NK-92 (cell line): Measurements from ENCODE around the gene ZNF586.
"Not testable (repeated sequence)": the region's sequence is repeated elsewhere in the genome, so short reads cannot be mapped to it uniquely, and the experiment has no call there.

ENCODE experiments used
- DNase-seq: peaks from one replicate; lab custom pipeline; 2025; ENCODE audit not compliant: unreplicated experiment; lab: John Stamatoyannopoulos, UW

Gene ZNF586

DNA sequence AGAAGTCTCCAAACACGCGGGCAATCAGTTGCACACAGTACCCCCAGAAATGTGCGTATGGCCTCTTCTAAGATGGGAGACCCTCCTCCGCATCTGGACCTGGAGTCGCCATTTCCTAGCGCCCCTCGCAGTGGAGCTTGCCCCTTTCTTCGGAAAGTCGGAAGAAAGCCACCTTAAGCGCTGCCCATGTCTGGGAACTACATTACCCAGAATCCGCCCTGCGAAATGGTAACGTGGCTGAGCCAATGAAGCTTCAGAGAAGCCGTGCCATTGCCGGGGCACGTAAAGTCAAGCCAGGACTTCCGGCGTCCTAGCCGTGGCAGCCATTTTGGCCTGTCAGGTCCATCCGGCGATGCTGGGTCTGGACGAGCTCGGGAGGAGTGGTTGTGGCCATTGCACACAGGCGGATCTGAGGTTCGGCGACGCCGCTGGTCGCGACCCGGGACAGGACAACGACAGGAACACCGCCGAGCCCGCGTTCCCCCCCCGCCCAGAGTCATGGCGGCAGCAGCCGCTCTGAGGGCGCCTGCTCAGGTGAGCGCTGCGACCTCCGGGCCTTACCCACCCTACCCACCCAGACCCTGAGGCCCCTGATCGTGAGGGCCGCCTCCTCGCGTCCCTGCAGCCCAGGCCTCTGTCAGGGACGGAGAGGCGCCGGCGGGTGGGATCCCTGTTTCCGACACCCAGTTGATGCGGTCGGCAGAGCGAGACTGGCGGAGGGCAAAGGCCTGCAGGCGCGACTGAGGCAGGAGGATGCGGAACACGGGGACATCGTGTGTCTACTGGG, at the start of gene ZNF586:
Gene ZNF586, plus strand, starts transcription at position 332 of the 787 bp plus-strand sequence. Its CDS starts 167 bp downstream, at position 499.
- DNase-seq: no peak

DNA sequence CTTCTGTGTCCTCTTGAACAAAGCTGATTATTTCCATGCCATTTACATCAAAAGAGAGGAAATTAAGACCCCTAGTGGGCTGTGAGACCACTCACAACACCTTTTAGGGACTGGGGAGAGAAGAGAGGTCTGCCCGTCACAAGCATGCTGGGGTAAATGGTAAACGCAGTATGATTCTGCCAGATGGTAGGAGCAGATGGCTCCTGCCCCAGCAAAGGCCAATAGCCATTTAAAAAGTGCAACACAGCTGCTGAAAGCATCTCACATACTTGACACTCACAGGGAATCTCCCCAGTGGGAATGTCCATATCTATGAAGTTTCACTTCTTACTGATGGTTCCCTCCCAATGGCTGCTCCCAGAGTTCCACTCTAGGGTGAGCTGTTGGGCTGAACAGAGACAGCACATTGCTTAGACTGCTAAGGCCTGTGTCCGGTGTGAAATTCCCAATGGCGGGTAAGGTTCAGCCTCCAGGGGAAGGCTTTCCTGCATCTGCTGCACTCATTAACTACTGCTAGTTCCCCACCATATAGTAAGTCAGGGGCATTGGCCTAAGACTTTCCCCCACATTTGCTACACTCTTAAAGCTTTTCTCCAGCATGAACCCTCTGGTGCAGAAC, 49.5 kb upstream of the ZNF586 start:
- DNase-seq: no peak

DNA sequence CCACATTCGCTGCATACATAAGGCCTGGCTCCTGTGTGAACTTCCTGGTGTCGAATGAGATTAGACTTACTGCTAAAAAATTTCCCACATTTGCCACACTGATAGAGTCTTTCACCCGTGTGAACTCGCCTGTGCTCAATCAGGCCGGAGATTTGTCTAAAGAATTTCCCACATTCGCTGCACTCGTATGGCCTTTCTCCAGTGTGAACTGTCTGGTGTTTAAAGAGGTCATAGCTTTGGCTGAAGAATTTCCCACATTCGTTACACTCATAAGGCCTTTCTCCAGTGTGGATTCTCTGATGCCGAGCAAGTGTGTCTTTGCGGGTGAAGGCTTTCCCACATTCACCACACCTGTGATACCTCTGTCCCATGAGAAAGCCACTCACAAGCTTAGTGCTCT, 48.6 kb upstream of the ZNF586 start:
- DNase-seq: no peak

DNA sequence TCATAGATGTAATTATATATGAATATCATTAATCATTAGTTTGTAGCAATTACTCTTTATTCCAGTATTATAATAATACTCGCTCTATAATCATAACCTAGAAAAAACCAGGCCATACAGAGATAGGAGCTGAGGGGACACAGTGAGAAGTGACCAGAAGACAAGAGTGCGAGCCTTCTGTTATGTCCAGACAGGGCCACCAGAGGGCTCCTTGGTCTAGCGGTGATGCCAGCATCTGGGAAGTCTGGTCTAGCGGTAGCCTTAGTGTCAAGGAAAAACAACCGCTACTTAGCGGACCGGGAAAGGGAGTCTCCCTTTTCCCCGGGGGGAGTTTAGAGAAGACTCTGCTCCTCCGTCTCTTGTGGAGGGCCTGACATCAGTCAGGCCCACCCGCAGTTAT, 31.2 kb upstream of the ZNF586 start:
- DNase-seq: not testable (repeated sequence)

DNA sequence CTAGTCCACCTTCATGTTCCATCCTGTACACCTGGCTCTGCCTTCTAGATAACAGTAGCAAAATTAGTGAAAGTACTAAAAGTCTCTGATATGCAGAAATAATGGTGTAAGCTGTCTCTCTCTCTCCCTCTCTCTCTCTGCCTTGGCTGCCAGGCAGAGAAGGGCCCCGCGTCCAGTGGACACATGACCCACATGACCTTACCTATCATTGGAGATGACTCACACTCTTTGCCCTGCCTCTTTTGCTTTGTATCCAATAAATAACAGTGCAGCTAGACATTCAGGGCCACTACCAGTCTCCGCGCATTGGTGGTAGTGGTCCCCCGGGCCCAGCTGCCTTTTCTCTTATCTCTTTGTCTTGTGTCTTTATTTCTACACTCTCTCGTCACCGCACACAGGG, 30.7 kb upstream of the ZNF586 start:
- not testable (repeated sequence) for DNase-seq

DNA sequence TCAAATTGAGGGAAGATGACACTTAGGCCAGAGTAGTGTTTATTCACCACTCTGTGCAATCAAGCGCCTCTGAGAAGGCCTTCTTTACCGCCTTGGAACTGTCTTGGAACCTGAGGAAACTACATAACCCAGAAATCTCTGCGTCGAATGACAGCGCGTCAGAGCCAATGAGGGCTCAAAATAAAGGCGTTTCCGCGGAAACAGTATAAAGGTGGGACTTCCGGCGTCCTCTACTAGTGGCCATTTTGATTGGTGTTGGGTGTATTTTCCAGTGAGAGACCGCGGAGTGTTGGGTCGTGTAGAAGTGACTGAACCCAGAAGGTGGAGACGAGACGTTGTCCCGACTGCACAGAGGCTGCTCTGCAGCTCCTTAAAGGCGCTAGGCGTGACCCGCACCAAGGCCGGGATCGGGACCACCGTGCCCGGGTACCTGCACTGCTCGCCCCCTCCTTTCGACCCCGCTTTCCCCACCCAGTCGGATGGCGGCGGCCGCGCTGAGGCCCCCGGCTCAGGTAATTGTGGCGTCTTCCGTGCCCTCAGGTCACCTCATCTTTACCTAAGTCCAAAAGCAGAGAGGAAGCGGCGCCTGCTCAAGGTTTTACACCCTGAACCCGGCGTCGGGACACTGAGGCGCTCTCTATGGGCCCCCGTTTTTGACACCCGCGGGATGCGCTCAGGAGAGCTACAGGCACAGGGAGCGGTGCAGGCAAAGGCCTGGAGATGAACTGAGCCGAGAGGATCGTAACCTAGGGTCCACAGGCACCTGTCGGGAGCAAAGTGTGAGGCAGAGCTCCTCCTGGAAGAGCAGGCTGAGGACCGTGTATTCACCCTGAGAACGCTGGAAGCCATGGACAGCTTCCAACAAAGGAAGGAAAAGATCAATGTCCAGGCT, 22.6 kb upstream of the ZNF586 start, which contains the start of gene ZNF776:
Gene ZNF776, plus strand, starts transcription at position 236 of the 892 bp plus-strand sequence. Its CDS starts 244 bp downstream, at position 480.
- DNase-seq: no peak

DNA sequence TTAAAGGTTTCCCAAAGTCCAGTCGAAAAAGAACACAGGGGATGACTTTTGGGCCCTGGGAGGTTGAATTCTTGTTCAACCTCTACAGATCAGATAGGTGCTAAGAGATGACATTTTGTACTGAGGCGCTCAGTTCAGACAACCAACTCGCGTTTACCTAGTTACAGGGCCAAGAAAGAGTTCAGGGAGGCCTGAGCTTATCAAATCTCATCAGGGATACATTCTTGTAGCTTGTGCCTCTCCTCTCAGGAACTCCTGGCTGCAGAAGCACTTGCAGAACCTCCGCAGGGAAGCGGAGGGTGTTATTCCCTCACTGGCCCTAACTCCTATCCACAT, 22.0 kb upstream of the ZNF586 start:
- no peak for DNase-seq

DNA sequence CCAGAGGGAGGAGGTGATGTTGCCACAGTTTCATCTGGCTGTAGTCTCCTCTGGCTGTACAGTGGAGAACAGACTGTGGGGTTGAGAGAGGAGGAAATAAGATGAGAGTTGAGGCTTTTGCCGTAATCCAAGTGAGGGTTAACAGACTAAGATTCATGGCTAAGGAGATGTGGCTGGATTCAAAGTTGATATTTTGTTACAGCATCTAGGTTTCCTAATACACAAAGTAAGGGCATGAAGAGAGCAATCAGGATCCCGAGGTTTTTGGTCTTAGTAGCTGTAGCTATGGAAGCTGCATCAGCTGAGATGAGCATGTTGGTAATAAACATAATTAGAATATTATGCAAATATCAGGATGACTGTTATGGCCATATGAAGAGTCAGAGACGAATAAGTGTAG, 21.4 kb upstream of the ZNF586 start:
- DNase-seq: no peak

DNA sequence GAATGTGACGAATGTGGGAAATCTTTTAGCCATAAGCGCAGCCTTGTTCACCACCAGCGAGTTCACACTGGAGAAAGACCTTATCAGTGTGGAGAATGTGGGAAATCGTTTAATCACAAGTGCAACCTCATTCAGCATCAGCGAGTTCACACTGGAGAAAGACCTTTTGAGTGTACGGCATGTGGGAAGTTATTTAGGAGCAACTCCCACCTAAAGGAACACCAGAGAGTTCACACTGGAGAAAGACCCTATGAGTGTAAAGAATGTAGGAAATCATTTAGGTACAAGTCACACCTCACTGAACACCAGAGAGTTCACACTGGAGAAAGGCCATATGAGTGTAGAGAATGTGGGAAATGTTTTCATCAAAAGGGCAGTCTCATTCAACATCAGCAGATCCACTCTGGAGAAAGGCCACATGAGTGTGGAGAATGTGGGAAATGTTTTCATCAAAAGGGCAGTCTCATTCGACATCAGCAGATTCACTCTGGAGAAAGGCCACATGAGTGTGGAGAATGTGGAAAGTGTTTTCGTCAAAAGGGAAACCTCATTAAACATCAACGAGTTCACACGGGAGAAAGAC, 15.3 kb upstream of the ZNF586 start:
- no peak for DNase-seq

DNA sequence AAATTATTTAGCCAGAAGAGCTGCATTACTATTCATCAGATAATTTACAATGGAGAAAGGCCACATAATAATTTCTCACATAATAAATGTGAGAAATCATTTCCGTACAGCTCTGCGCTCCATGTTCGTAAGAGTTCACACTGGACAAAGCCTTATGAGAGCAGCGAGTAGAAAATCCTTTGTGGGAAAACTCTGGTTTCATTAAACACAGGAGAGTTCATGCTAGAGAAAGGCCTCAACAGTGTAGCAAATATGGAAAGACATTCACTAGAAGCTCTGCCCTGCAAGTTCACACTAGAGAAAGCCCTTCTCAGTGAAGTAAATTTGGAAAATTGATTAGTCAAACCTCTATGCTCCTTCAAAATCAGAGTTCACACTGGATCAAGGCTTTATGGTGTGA, 14.4 kb upstream of the ZNF586 start:
- no peak for DNase-seq

DNA sequence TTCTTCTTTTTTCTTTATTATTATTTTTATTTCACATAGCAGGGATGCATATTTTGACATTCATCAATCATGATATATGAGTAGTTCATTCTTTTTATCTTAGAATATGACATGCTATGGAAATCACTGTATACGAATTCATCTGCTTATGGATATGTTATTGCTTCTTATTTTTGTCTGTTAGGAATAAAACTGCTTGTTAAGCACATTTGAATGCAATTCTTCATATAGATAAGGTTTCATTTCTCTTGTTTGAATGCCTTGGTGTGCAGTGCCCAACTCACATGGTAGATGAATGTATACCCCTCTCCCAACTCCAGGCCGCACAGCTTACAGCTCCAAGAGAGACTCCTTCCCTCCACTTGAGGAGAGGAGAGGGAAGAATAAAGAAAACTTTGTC, 11.5 kb upstream of the ZNF586 start:
- DNase-seq: no peak

DNA sequence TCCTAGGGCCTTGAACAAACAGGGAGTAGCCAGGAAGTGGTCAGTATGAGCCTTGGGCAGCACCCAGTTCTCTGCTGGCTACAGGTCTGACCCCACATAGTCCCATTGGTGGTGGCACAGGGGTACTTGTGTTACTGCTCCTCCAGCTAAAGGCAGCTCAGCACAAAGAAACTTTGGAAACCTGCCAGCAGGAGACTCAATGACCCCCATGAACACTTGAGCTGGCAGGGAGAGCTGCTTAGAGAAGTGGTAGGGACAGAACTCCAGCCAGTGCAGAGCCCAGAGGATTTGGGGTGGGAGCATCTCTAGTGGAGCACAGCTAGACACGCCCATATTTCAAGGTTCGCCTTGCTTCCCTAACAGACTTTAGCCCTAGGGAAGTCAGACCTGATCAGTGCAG, 10.4 kb upstream of the ZNF586 start:
- no peak for DNase-seq

DNA sequence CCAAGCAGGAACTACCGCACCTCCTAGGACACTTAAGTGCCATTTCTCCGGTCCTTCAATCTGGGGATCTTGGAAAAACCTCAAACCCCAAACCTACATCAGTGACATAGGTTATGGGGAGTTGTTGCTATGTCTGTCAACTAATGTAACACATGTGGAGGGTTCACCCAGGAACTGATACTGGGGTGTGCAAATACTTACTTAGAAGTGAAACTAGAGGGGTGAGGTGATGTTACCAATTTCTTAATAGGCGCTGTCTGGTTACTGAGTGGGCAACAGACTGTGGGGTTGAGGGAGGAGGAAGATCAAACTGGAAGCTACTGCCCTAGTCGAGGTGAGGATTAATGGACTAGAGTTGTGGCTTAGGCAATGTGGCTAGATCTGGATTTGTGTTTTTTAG, 1.9 kb downstream of the ZNF586 start:
- DNase-seq: no peak

DNA sequence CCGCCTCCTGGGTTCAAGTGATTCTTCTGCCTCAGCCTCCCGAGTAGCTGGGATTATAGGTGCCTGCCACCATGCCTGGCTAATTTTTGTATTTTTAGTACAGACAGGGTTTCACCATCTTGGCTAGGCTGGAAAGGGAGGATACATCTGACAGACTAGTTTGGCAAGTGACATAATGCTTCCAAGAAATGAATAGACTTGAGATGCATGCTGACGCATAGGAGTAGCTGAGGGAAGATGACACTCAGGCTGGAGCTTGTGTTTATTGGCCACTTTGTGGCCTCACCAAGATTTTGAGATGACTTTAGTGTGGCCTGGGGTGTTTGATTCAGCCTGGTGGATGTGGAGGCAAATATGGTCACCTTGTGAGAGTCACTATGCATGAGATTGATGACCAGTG, 4.0 kb downstream of the ZNF586 start:
- no peak for DNase-seq

DNA sequence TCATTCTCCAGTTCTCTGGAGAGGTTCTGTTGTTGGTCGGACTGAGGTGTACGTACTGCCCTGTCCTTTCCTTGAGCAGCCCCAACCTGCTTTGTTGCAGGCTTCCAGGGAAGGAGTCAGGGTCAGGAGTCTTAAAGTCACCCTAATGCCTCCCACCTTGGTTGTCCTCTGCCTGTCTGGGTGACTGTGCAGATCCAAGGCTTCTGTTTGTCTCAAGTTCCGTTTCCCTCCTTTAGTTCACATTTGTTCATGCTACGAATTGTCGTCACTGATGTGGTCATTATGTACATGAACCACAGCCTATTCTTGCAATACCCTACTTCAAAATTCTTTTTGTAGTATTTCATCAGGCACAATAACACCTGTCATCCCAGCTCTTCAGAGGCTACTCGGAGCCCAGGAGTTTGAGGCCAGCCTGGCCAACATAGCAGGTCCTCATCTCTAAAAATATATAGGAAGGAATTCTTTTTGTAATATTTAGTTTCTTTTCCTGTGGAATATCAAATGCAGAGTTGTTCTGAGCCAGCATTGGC, 7.4 kb downstream of the ZNF586 start:
- DNase-seq: no peak

DNA sequence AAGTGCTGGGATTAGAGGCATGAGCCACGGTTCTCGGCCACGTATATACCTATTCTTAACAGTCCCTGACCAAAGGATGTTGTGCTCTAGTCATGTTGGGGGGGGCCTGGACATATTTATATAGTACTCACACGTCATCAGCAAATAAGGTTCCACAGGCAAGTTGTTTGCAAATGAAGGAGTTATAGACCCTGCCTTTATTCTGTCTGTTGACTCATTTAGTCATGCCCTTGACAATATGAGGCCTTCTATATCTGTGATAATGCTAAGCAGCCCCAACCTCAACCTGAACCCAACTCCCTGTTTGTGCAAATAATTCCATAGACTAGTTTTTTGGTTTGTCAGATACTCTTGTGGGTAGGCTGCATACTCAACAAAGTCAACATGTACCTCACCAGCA, 8.9 kb downstream of the ZNF586 start:
- DNase-seq: no peak

DNA sequence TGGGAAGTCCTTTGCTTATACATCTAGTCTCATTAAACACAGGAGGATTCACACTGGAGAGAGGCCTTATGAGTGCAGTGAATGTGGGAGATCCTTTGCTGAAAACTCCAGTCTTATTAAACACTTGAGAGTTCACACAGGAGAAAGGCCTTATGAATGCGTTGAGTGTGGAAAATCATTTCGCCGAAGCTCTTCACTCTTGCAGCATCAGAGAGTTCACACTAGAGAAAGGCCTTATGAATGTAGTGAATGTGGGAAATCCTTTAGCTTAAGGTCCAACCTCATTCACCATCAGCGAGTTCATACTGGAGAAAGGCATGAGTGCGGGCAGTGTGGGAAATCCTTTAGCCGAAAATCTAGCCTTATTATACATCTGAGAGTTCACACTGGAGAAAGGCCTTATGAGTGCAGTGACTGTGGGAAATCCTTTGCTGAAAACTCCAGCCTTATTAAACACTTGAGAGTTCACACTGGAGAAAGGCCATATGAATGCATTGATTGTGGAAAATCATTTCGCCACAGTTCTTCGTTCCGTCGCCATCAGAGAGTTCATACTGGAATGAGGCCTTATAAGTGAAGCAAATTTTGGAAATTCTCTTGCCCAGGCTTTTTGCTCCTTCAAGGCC, 9.9 kb downstream of the ZNF586 start:
- no peak for DNase-seq

DNA sequence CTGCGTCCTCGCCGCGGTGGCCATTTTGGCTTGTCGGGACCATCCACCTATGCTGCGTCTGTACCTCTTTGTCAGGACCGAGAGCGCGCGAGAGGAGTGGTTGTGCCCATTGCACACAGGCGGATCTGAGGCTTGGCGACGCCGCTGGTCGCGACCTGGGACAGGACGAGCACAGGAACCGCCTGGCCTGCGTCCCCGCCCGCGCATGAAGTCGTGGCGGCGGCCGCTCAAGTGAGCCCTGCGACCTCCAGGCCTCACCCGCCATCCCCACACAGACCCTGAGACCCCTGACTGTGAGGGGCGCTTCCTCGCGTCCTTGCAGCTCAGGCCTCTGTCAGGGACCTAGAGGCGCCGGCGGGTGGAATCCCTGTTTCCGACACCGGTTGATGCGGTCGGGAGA, 16.8 kb downstream of the ZNF586 start:
- DNase-seq: no peak

DNA sequence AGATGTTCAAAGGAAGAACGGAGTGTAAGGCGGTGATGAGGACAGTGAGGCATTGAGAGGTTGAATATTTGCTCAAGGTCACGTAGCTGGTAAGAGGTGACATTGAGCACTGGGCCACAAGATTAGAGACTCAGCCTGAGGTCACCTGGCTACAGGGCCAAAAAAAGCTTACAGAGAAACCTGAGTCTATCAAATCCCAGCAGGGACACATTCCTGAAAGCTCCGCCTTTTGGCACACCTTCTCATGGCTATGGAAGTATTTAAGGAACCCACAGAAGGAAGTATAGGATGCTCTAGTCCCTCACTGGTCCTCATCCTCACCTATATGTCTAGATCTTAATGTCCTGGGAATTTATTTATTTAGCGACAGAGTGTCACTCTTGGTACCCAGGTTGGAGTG, 17.4 kb downstream of the ZNF586 start:
- DNase-seq: no peak

DNA sequence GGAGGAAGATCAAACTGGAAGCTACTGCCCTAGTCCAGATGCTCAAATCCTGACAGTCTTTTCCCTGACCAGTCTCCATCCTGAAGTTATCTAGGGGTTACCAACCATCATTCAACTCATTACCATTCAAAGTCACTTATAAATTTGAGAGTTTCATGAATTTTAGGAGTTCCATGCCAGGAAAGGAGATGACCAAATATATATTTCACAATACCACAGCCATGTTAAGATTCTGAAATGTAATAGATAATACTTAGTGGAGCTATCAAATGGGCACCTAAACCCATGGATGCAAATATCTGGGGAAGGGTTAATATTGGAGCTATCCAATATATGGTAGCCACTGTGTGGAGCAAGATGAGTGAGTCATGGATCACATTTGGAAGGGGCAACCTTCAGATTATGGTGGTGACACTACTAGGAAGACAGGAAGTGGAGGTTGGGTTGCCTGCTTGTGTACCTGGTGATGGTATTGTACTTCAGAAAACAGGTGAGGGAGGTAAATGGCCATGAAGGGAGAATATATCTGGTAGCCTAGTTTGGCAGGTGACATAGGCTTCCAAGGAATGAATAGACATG, 18.7 kb downstream of the ZNF586 start:
- no peak for DNase-seq
